Keratinocyte (primary cell): Measurements from ENCODE around the gene N4BP3. TPM values are rescaled to one million over a fixed set of nuclear protein-coding genes. Genes with fewer than 3 reads are reported as not detected.
"Not testable (repeated sequence)": the region's sequence is repeated elsewhere in the genome, so short reads cannot be mapped to it uniquely, and the experiment has no call there.

ENCODE experiments used
- DNase-seq: peaks from one replicate; pipeline ENCODE4 v3.0.0-alpha.2; 2011; ENCODE audit warnings: low read depth, missing footprints, low spot score
- FAIRE-seq: peaks from 2 replicates; lab custom pipeline; 2011; peaks lifted over from hg19 to GRCh38; lab: Jason Lieb, UNC
- H2AFZ ChIP-seq: 2 replicates; pipeline ENCODE4 v1.6.0; 2012; ENCODE audit warnings: low read length, control low read depth, inconsistent platforms; ENCODE audit not compliant: control insufficient read depth
- H3K27ac ChIP-seq: 2 replicates; pipeline ENCODE4 v1.5.1; 2011; ENCODE audit warnings: low read length; ENCODE audit not compliant: control insufficient read depth, insufficient read depth
- H3K27me3 ChIP-seq: 3 replicates; pipeline ENCODE4 v1.6.0; 2011; ENCODE audit warnings: low read length; ENCODE audit not compliant: control insufficient read depth, insufficient read depth; ENCODE audit errors: extremely low read depth
- H3K36me3 ChIP-seq, 2 experiments: 2 replicates in 1 of 2; 3 replicates in 1 of 2; pipeline ENCODE4 v1.5.1; 2011; ENCODE audit warnings: low read length in 2 of 2, mild to moderate bottlenecking in 1 of 2; ENCODE audit not compliant: control insufficient read depth in 2 of 2, insufficient read depth in 2 of 2; ENCODE audit errors: extremely low read depth in 1 of 2
- H3K4me1 ChIP-seq: 3 replicates; pipeline ENCODE4 v1.5.1; 2011; ENCODE audit warnings: low read length; ENCODE audit not compliant: control insufficient read depth, insufficient read depth; ENCODE audit errors: extremely low read depth
- H3K4me2 ChIP-seq: 3 replicates; pipeline ENCODE4 v1.6.0; 2011; ENCODE audit warnings: low read depth, low read length; ENCODE audit not compliant: control insufficient read depth, insufficient read depth; ENCODE audit errors: extremely low read depth
- H3K4me3 ChIP-seq, 3 experiments: fragments of 200-600 bp in 1 of 3; sonication (generic) in 1 of 3; 2 replicates in 2 of 3; 3 replicates in 1 of 3; pipeline ENCODE4 v1.5.1; 2011 to 2016; ENCODE audit warnings: low read length in 3 of 3, mild to moderate bottlenecking in 3 of 3, control low read depth in 2 of 3, inconsistent platforms in 1 of 3, low read depth in 1 of 3, mixed read lengths in 1 of 3, mixed run types in 1 of 3, moderate library complexity in 1 of 3; ENCODE audit not compliant: control insufficient read depth in 2 of 3, insufficient read depth in 2 of 3; ENCODE audit errors: extremely low read depth in 1 of 3
- H3K79me2 ChIP-seq: 2 replicates; pipeline ENCODE4 v1.6.0; 2012; ENCODE audit warnings: low read length; ENCODE audit not compliant: control insufficient read depth, insufficient read depth
- H3K9ac ChIP-seq: 3 replicates; pipeline ENCODE4 v1.6.0; 2011; ENCODE audit warnings: low read length; ENCODE audit not compliant: control insufficient read depth, insufficient read depth; ENCODE audit errors: extremely low read depth
- H3K9me1 ChIP-seq: 3 replicates; pipeline ENCODE4 v1.6.0; 2011; ENCODE audit warnings: low read length; ENCODE audit not compliant: control insufficient read depth, insufficient read depth; ENCODE audit errors: extremely low read depth
- H3K9me3 ChIP-seq: 2 replicates; pipeline ENCODE4 v1.5.1; 2012; ENCODE audit warnings: low read depth, low read length; ENCODE audit not compliant: control insufficient read depth
- H4K20me1 ChIP-seq: 3 replicates; pipeline ENCODE4 v1.6.0; 2011; ENCODE audit warnings: low read length; ENCODE audit not compliant: control insufficient read depth, insufficient read depth; ENCODE audit errors: extremely low read depth
- CTCF ChIP-seq, 3 experiments: IDR thresholded peaks in 1 of 3; conservative IDR thresholded peaks in 1 of 3; optimal IDR thresholded peaks in 1 of 3; 2 replicates in 2 of 3; 3 replicates in 1 of 3; pipeline versions ENCODE3 to v1.5.1; 2011; ENCODE audit warnings: low read length in 3 of 3, mild to moderate bottlenecking in 3 of 3, moderate library complexity in 2 of 3, control low read depth in 1 of 3, inconsistent platforms in 1 of 3; ENCODE audit not compliant: insufficient read depth in 2 of 3; ENCODE audit errors: extremely low read depth in 1 of 3
- EZH2 ChIP-seq: IDR thresholded peaks from one replicate; pipeline ENCODE4 v1.6.1; 2012; ENCODE audit warnings: inconsistent platforms, mild to moderate bottlenecking, low read length, moderate library complexity
- dilution Hi-C: fragments of 300-500 bp; cut with MboI; formaldehyde crosslinking; loops from one replicate; pipeline ENCODE4 v1.7.0; 2020; ENCODE audit warnings: low sequenced_read_pairs; ENCODE audit not compliant: extremely low pct_ligation_motif_present
- polyA plus RNA-seq, 5 experiments: library from polyadenylated mRNA; depleted of rRNA in 3 of 5; stranded (reverse) in 3 of 5; stranded (forward) in 1 of 5; unstranded in 1 of 5; fragments of >200 nt; gene quantifications; 1 replicate in 1 of 5; 2 replicates in 3 of 5; 3 replicates in 1 of 5; pipeline versions ENCODE4 v1.2.1 to v1.2.3, GENCODE V29; 2011 to 2012; ENCODE audit warnings: missing spikeins in 2 of 5, low read depth in 1 of 5, low replicate concordance in 1 of 5

Gene N4BP3
- polyA plus RNA-seq, 1 donor (not counting 4 experiments of a cell fraction or from before 2014, with no cell fraction given), result 1.0 TPM

GRCh38 chr5:178126556-178126955, 13.2 kb downstream of the N4BP3 start:
- no peak overlapping the region for H3K9ac ChIP-seq
- peaks cover 0 to 4% of the 10 kb centered on the region in 2 experiments for H3K36me3 ChIP-seq
- H3K9me1 ChIP-seq, result no peaks in the 10 kb centered on the region
- no peak overlapping the region for H2AFZ ChIP-seq
- H3K9me3 ChIP-seq, result no peaks in the 10 kb centered on the region
- H3K27ac ChIP-seq, result no peak overlapping the region
- H3K27me3 ChIP-seq, result no peaks in the 10 kb centered on the region
- FAIRE-seq (no peak), DNase-seq (no peak)
- dilution Hi-C loops, result no loop called here
- peaks cover 22% of the 10 kb centered on the region for H3K4me1 ChIP-seq
- peaks cover 2% of the 10 kb centered on the region for H3K79me2 ChIP-seq
- H3K4me3 ChIP-seq, result no peak overlapping the region
- no peaks in the 10 kb centered on the region for H4K20me1 ChIP-seq
- no peak for TF ChIP-seq CTCF (optimal IDR thresholded peaks at IDR 0.05 in 1 of 3, IDR thresholded peaks at IDR 0.05 in 1 of 3, conservative IDR thresholded peaks at IDR 0.05 in 1 of 3; ENCODE audit: extremely low read depth in 1 of 3, insufficient read depth in 2 of 3, low read length in 3 of 3)
- TF ChIP-seq EZH2, result no peak
- H3K4me2 ChIP-seq, result no peak overlapping the region

GRCh38 chr5:178127300-178128009, 14.1 kb downstream of the N4BP3 start:
- H3K79me2 ChIP-seq, H3K4me2 ChIP-seq, H3K9me3 ChIP-seq, FAIRE-seq, DNase-seq, H3K27me3 ChIP-seq, H3K4me3 ChIP-seq, H4K20me1 ChIP-seq, H3K36me3 ChIP-seq, H3K27ac ChIP-seq, H3K9ac ChIP-seq, H3K9me1 ChIP-seq, dilution Hi-C loops, H2AFZ ChIP-seq: not testable (repeated sequence)
- peaks cover 26% of the 10 kb centered on the region for H3K4me1 ChIP-seq

- Histone ChIP-seq H3K36me3 (no peaks in the 10 kb centered on the region), H3K4me2 (peak overlapping the region; percentile 32), H2AFZ (no peak overlapping the region), H3K27ac (no peak overlapping the region), H3K9me1 (no peaks in the 10 kb centered on the region), H3K79me2 (peaks cover 9% of the 10 kb centered on the region), H3K4me3 (no peak overlapping the region), H4K20me1 (no peaks in the 10 kb centered on the region), H3K9ac (no peak overlapping the region), H3K27me3 (no peaks in the 10 kb centered on the region), H3K4me1 (peaks cover 19% of the 10 kb centered on the region), H3K9me3 (no peaks in the 10 kb centered on the region)
- FAIRE-seq (no peak), DNase-seq (no peak)
- no peak for TF ChIP-seq CTCF (optimal IDR thresholded peaks at IDR 0.05 in 1 of 3, IDR thresholded peaks at IDR 0.05 in 1 of 3, conservative IDR thresholded peaks at IDR 0.05 in 1 of 3; ENCODE audit: extremely low read depth in 1 of 3, insufficient read depth in 2 of 3, low read length in 3 of 3)
- no peak for TF ChIP-seq EZH2
- dilution Hi-C loops, result no loop called here
Measured at GRCh38 chr5:178129296-178129695, 16.0 kb downstream of the N4BP3 start.

- H3K4me3 ChIP-seq, result peak overlapping the region; percentile 76 to 95 (median 80)
- H3K79me2 ChIP-seq, H3K9me1 ChIP-seq, FAIRE-seq, H3K9me3 ChIP-seq, dilution Hi-C loops, H3K27me3 ChIP-seq, H4K20me1 ChIP-seq, DNase-seq, H3K36me3 ChIP-seq: not testable (repeated sequence)
- peak overlapping the region; percentile 98 for H3K4me2 ChIP-seq
- H2AFZ ChIP-seq, result peak overlapping the region; percentile 56
- H3K9ac ChIP-seq, result peak overlapping the region; percentile 79
- peak overlapping the region; percentile 68 for H3K27ac ChIP-seq
- peaks cover 16% of the 10 kb centered on the region for H3K4me1 ChIP-seq
Measured at GRCh38 chr5:178130234-178130575, 16.9 kb downstream of the N4BP3 start.
